ENCODE measurements around the gene ENOSF1. TPM values are rescaled to one million over a fixed set of nuclear protein-coding genes. Genes with fewer than 3 reads are reported as not detected.

Gene ENOSF1
- total RNA-seq, 1 experiment from 2014 or later: 39.2 TPM

- H3K27me3 ChIP-seq (replicated peaks; ENCODE audit: insufficient read depth, low read depth, low read length, poor library complexity): no peaks in the 10 kb centered on the region
- TF ChIP-seq EZH2 (IDR thresholded peaks at IDR 0.05; ENCODE audit: borderline replicate concordance, low read depth, low read length, poor library complexity, severe bottlenecking): no peak
- TF ChIP-seq CTCF (conservative IDR thresholded peaks at IDR 0.05; ENCODE audit: low read depth, low read length): peak; percentile 80
- ChIA-PET POLR2A (ENCODE audit: low non-redundant PET) (no interaction called here), CTCF (interaction anchor here (1.5 kb wide), 1 partner anchor 88 kb away, joined by 4 read pairs; no protein-coding TSS in a partner anchor)
- H3K4me3 ChIP-seq (ENCODE audit: low read depth, low read length, poor library complexity, severe bottlenecking): no peak overlapping the region
- no peaks in the 10 kb centered on the region for H3K9me3 ChIP-seq (ENCODE audit: low read depth, low read length, poor library complexity, severe bottlenecking)
- no TSS peak for BruUV-seq (replicated peaks)
- intact Hi-C loops (cut with micrococcal nuclease; ENCODE audit: unreplicated experiment): loop anchor here (1.0 to 5.0 kb wide), 3 partner anchors 88 to 120 kb away; no protein-coding TSS in a partner anchor
- DNase-seq (ENCODE audit: low spot score): peak; percentile 73
- H3K36me3 ChIP-seq (ENCODE audit: insufficient read depth, low read length, poor library complexity, severe bottlenecking): peaks cover 56% of the 10 kb centered on the region
- peaks cover 14% of the 10 kb centered on the region for H3K4me1 ChIP-seq (ENCODE audit: insufficient read depth, low read length, poor library complexity, severe bottlenecking)
- H3K27ac ChIP-seq (ENCODE audit: low read depth, low read length, poor library complexity, severe bottlenecking): no peak overlapping the region
Observed at GRCh38 chr18:741931-742512, 29.6 kb upstream of the ENOSF1 start.

- Histone ChIP-seq H3K9me3 (ENCODE audit: low read depth, low read length, poor library complexity, severe bottlenecking) (no peaks in the 10 kb centered on the region), H3K4me3 (ENCODE audit: low read depth, low read length, poor library complexity, severe bottlenecking) (no peak overlapping the region), H3K4me1 (ENCODE audit: insufficient read depth, low read length, poor library complexity, severe bottlenecking) (no peaks in the 10 kb centered on the region), H3K36me3 (ENCODE audit: insufficient read depth, low read length, poor library complexity, severe bottlenecking) (peaks cover 39% of the 10 kb centered on the region), H3K27ac (ENCODE audit: low read depth, low read length, poor library complexity, severe bottlenecking) (no peak overlapping the region), H3K27me3 (replicated peaks; ENCODE audit: insufficient read depth, low read depth, low read length, poor library complexity) (no peaks in the 10 kb centered on the region)
- no TSS peak for BruUV-seq (replicated peaks)
- ChIA-PET CTCF (no interaction called here), POLR2A (ENCODE audit: low non-redundant PET) (no interaction called here)
- intact Hi-C loops (cut with micrococcal nuclease; ENCODE audit: unreplicated experiment): no loop called here
- TF ChIP-seq CTCF (conservative IDR thresholded peaks at IDR 0.05; ENCODE audit: low read depth, low read length) (no peak), EZH2 (IDR thresholded peaks at IDR 0.05; ENCODE audit: borderline replicate concordance, low read depth, low read length, poor library complexity, severe bottlenecking) (no peak)
- no peak for DNase-seq (ENCODE audit: low spot score)
Observed at GRCh38 chr18:732371-732770, 19.9 kb upstream of the ENOSF1 start.

GRCh38 chr18:731185-731584, 18.8 kb upstream of the ENOSF1 start:
- BruUV-seq (replicated peaks): no TSS peak
- no peaks in the 10 kb centered on the region for H3K9me3 ChIP-seq (ENCODE audit: low read depth, low read length, poor library complexity, severe bottlenecking)
- no peak overlapping the region for H3K4me3 ChIP-seq (ENCODE audit: low read depth, low read length, poor library complexity, severe bottlenecking)
- intact Hi-C loops (cut with micrococcal nuclease; ENCODE audit: unreplicated experiment): no loop called here
- ChIA-PET CTCF (no interaction called here), POLR2A (ENCODE audit: low non-redundant PET) (no interaction called here)
- H3K27ac ChIP-seq (ENCODE audit: low read depth, low read length, poor library complexity, severe bottlenecking): no peak overlapping the region
- TF ChIP-seq EZH2 (IDR thresholded peaks at IDR 0.05; ENCODE audit: borderline replicate concordance, low read depth, low read length, poor library complexity, severe bottlenecking): no peak
- no peaks in the 10 kb centered on the region for H3K4me1 ChIP-seq (ENCODE audit: insufficient read depth, low read length, poor library complexity, severe bottlenecking)
- no peak for DNase-seq (ENCODE audit: low spot score)
- no peaks in the 10 kb centered on the region for H3K27me3 ChIP-seq (replicated peaks; ENCODE audit: insufficient read depth, low read depth, low read length, poor library complexity)
- H3K36me3 ChIP-seq (ENCODE audit: insufficient read depth, low read length, poor library complexity, severe bottlenecking): peaks cover 30% of the 10 kb centered on the region

- CTCF ChIA-PET: no interaction called here
- no TSS peak for BruUV-seq (replicated peaks)
Observed at GRCh38 chr18:730692-731091, 18.3 kb upstream of the ENOSF1 start.

More at GRCh38 chr18:730692-731091, 18.3 kb upstream of the ENOSF1 start:
- TF ChIP-seq EZH2 (IDR thresholded peaks at IDR 0.05; ENCODE audit: borderline replicate concordance, low read depth, low read length, poor library complexity, severe bottlenecking) (no peak), CTCF (conservative IDR thresholded peaks at IDR 0.05; ENCODE audit: low read depth, low read length) (no peak)
- H3K36me3 ChIP-seq (ENCODE audit: insufficient read depth, low read length, poor library complexity, severe bottlenecking): peaks cover 25% of the 10 kb centered on the region
- no peak for DNase-seq (ENCODE audit: low spot score)
- H3K4me1 ChIP-seq (ENCODE audit: insufficient read depth, low read length, poor library complexity, severe bottlenecking): peaks cover 4% of the 10 kb centered on the region
- H3K9me3 ChIP-seq (ENCODE audit: low read depth, low read length, poor library complexity, severe bottlenecking): no peaks in the 10 kb centered on the region
- POLR2A ChIA-PET (ENCODE audit: low non-redundant PET): no interaction called here
- H3K27ac ChIP-seq (ENCODE audit: low read depth, low read length, poor library complexity, severe bottlenecking): no peak overlapping the region
- intact Hi-C loops (cut with micrococcal nuclease; ENCODE audit: unreplicated experiment): no loop called here
- H3K4me3 ChIP-seq (ENCODE audit: low read depth, low read length, poor library complexity, severe bottlenecking): no peak overlapping the region
- H3K27me3 ChIP-seq (replicated peaks; ENCODE audit: insufficient read depth, low read depth, low read length, poor library complexity): no peaks in the 10 kb centered on the region

Measured in A673 (cell line).